T47D (cell line): ENCODE results near the gene PSMC3.

Experiments used
- DNase-seq, 2 experiments: peaks; one replicate each; pipeline versions ENCODE4 v3.0.0 to v3.0.0-alpha.2; 2011 to 2012; ENCODE audit warnings: low read depth in 1 of 2, low spot score in 1 of 2
- JUND ChIP-seq: IDR thresholded peaks from 2 replicates; pipeline ENCODE4 v1.6.1; 2012; ENCODE audit warnings: low read depth
- in situ Hi-C: cut with HindIII; loops from 2 replicates; pipeline ENCODE4 v1.10.0; 2016; ENCODE audit warnings: low sequenced_read_pairs, low pct_unique_long_range_greater_than_20kb

The PSMC3 gene

GRCh38 chr11:47415091-47415854, 11.0 kb downstream of the PSMC3 start:
- TF ChIP-seq JUND: no peak
- DNase-seq: no peak
- in situ Hi-C loops: no loop called here

DNA sequence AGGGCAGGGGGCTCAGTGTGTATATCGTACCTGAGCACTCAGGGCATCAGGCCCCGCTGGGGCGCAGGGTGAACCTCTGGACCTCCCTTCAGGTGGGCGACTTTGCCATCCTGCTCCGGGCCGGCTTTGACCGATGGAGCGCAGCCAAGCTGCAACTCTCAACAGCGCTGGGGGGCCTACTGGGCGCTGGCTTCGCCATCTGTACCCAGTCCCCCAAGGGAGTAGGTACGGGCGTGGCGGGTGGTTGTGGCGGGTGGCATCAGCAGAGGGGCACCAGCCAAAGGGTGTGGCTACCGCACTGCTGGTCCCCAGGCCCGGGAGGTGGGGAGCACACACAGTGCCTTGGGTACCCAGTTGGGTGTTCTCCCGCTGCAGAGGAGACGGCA, 11.6 kb downstream of the PSMC3 start:
- TF ChIP-seq JUND: no peak
- no peak for DNase-seq
- in situ Hi-C loops: no loop called here

GRCh38 chr11:47413908-47414684, 12.1 kb downstream of the PSMC3 start:
- TF ChIP-seq JUND: no peak
- DNase-seq: no peak
- in situ Hi-C loops: no loop called here

GRCh38 chr11:47413351-47413750, 12.9 kb downstream of the PSMC3 start:
- no peak for TF ChIP-seq JUND
- in situ Hi-C loops: no loop called here
- DNase-seq: no peak

DNA sequence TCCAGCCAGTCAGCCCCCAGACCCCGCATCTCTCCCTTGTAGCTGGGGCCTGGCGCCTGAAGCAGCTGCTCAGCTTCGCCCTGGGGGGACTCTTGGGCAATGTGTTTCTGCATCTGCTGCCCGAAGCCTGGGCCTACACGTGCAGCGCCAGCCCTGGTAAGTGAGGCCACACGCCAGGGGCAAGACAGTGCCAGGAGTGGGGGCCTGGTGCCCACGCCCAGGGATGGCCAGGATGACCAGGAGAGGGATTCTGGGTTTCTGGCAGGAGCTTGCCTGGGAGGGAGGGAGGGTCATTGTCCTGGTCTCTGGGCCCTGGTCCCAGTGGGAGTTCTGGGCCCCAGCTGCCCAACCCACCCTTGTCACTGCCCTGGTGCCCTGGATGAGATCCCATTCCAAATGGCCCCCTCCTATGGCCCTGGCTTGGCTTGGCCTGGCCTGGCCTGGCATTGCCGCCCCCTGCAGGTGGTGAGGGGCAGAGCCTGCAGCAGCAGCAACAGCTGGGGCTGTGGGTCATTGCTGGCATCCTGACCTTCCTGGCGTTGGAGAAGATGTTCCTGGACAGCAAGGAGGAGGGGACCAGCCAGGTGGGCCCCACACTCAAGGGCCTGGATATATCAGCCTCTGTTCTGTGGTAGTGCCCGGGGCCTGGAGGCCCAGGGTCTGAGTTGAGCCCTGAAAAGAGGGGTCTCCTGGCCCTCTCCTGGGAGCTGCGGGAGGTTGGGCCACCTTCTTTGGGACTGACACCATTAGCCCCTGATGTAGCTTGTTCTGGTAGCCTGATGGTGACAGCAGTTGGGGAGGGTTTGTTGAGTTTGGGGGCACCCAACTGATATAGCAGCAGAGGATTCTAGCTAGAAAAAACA, 14.1 kb downstream of the PSMC3 start:
- DNase-seq: peak; percentile 70 to 76
- TF ChIP-seq JUND: no peak
- in situ Hi-C loops: no loop called here

DNA sequence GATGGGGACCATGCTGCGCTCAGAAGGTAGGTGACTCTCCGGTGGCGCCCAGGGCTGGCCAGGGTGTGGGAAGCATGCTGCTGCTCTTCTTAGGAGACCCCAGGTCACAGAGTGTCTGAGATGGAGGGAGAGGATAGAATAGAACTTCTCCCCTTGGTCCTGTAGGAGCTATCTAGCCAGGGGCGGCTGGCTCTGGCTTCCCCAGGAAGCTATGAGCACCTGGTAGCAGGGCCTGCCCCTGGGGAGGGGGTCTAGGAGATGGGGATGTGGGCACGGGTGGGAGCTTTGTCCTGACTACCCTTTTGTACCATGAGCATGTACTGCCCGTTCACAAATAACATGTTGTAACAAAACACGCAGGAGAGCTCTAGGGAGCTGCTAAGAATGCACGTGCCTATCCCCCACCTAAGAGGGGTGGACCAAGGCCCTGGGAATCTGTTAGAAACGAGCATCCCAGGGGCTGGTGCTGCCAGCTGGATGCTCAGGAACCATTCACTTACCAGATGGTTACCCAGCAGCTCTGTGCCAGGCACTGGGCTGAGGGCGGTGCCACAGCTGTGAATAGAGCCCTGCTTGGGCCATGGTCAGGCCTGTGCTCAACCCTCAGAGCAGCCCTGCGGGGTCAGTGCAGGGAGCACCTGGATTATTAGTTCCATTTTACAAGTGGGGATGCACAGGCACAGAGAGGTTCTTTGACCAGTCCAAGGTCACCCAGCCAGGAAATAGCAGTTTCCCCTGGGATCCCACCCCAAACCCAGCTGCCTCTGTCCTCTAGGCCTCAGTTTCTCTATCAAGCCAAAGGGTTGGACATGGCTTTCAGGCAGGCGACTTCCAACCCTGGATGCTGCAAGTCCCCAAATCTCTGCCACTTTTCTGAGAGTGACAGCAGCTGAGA, 15.6 kb downstream of the PSMC3 start:
- TF ChIP-seq JUND: no peak

GRCh38 chr11:47409440-47410369, 16.5 kb downstream of the PSMC3 start:
- no peak for TF ChIP-seq JUND
- DNase-seq: no peak
- in situ Hi-C loops: no loop called here

More for the DNA sequence above, 15.6 kb downstream of the PSMC3 start:
- in situ Hi-C loops: no loop called here
- no peak for DNase-seq

- peak; percentile 63 to 77 for DNase-seq
- TF ChIP-seq JUND: no peak
- in situ Hi-C loops: no loop called here
Measured at GRCh38 chr11:47408598-47409439, 17.4 kb downstream of the PSMC3 start.

- in situ Hi-C loops: no loop called here
- DNase-seq: peak; percentile 97 to 98
- no peak for TF ChIP-seq JUND
Measured at GRCh38 chr11:47407746-47408590, 18.3 kb downstream of the PSMC3 start, which contains the start of gene SLC39A13. TSS of gene SLC39A13 (plus strand) at chr11:47408590. CDS start at chr11:47410095, 1,505 bp downstream.
